HUES6 (cell line): ENCODE data around the gene FAM3B.

Source experiments
- H3K27ac ChIP-seq: 2 replicates; pipeline ENCODE4 v1.7.0; 2013; ENCODE audit warnings: low read depth, mild to moderate bottlenecking, low read length, inconsistent platforms
- H3K27me3 ChIP-seq: 2 replicates; pipeline ENCODE4 v1.6.1; 2013; ENCODE audit warnings: low read length; ENCODE audit not compliant: control insufficient read depth, insufficient read depth
- H3K36me3 ChIP-seq: 2 replicates; pipeline ENCODE4 v1.6.1; 2013; ENCODE audit warnings: low read length; ENCODE audit not compliant: control insufficient read depth, insufficient read depth
- H3K4me1 ChIP-seq: 2 replicates; pipeline ENCODE4 v1.6.1; 2013; ENCODE audit warnings: low read length; ENCODE audit not compliant: control insufficient read depth, insufficient read depth
- H3K4me3 ChIP-seq: 2 replicates; pipeline ENCODE4 v1.5.1; 2013; ENCODE audit warnings: low read depth, low read length
- H3K9ac ChIP-seq: one replicate; pipeline ENCODE4 v1.6.1; 2013; ENCODE audit warnings: mild to moderate bottlenecking, low read length
- H3K9me3 ChIP-seq: 2 replicates; pipeline ENCODE4 v1.6.1; 2013; ENCODE audit warnings: low read depth, low read length; ENCODE audit not compliant: control insufficient read depth, insufficient read depth

FAM3B gene

DNA sequence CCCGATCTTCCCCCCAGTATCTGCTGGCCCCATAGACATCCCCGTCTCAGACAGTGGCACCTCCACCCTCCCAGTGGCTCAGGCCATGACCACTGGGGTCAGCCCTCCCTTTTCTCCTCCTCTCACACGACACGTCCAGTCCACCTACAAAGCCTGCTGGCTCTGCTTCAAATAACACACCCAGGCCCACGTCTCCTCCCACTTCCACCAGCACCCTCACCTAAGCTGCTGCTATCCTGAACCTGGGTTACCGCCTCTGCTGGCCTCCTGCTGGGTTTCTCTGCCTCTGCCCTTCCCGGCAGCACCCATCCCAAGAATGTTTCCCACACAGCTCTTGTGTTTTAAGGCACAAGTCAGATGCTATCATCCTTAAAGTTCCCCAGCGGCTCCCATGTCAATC is 71.2 kb downstream of the FAM3B start:
- Histone ChIP-seq H3K4me1 (no peaks in the 10 kb centered on the region), H3K9ac (no peak overlapping the region), H3K27me3 (peaks cover 3% of the 10 kb centered on the region; the same call in 1 of the 2 replicates), H3K36me3 (no peaks in the 10 kb centered on the region), H3K27ac (no peak overlapping the region), H3K9me3 (no peaks in the 10 kb centered on the region; the same call in 1 of the 2 replicates), H3K4me3 (no peak overlapping the region)

DNA sequence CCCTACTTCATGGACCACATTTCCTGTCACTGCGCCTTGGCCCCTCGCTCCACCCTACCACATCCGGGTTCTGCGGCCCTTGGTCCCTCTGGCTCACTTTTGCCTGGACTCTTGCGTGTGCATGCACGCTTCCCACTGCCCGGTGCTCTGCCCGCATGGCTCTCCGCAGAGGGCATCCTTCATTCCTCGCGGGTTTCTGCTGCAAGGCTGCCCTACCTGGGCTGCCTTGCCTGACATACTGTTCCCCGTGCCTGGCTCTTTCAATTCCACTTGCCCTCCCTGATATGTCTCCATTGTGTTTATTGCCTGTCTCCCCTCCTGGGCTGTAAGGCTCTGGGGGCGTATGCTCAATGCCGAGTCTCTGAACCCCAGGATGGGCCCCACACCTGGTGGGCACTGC is 71.7 kb downstream of the FAM3B start:
- Histone ChIP-seq H3K27me3 (peaks cover 3% of the 10 kb centered on the region; the same call in 1 of the 2 replicates), H3K9me3 (no peaks in the 10 kb centered on the region; the same call in 1 of the 2 replicates), H3K4me3 (no peak overlapping the region), H3K4me1 (no peaks in the 10 kb centered on the region), H3K27ac (no peak overlapping the region), H3K36me3 (no peaks in the 10 kb centered on the region), H3K9ac (no peak overlapping the region)

DNA sequence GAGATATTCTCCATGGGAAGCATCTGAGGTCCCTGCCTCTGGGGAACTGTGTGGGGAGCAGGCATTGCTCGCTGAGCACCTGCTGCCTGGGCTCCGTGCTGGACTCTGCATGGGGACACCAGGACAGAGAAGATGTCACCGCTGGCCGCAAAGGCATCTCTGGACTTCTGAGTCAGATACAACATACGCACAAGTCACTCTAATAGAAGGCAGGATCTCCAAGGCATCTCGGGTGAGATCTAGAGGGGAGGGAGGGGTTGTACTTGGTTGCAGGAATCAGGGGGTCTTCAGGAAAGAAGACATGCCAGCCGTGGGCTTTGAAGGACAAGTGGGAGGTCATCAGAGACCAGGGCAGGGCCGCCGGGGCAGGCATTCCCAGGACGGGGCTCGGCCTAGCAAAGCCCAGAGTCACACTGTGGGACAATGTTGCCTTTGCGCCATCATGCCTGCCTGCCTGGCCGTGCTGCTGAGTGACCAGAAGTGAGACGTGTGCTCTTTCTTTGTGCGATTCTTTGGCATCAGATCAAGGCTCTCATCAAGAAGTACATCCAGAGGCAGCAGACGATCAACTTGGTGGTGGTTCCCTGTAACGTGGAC is 73.5 kb downstream of the FAM3B start:
- no peak overlapping the region for H3K27ac ChIP-seq
- no peaks in the 10 kb centered on the region; the same call in 1 of the 2 replicates for H3K9me3 ChIP-seq
- H3K4me3 ChIP-seq: no peak overlapping the region
- H3K4me1 ChIP-seq: no peaks in the 10 kb centered on the region
- H3K36me3 ChIP-seq: no peaks in the 10 kb centered on the region
- peaks cover 3% of the 10 kb centered on the region; the same call in 1 of the 2 replicates for H3K27me3 ChIP-seq
- no peak overlapping the region for H3K9ac ChIP-seq

DNA sequence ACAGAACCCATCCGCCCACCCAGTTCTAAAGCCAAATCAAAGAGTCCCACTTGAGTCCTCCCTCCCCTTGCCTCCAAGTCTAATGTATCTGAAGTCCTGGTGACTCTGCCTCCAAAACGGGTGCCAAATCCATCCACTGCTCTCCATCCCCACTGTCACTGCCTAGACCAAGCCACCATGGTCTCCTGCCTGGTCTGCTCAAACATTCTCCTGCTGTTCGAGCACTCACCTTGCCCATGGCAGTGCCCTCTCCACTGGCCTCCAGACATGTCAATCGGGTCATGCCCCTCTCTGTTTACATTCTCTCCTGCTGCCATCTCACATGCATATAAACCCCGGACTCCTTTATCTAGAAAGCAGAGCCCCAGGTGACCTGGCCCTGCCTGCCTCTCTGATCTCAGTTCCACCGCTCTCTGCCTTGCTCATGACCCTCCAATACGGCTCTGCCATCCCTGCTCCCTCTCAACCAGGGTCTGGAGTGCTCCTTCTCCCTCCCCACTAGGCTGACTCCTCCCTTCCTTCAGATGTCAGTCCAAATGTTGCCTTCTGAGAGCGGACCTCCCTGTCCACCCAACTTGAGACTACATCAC is 77.4 kb downstream of the FAM3B start:
- Histone ChIP-seq H3K4me1 (peaks cover 10% of the 10 kb centered on the region), H3K4me3 (no peak overlapping the region), H3K27me3 (no peaks in the 10 kb centered on the region), H3K9ac (no peak overlapping the region), H3K9me3 (no peaks in the 10 kb centered on the region; the same call in 1 of the 2 replicates), H3K36me3 (no peaks in the 10 kb centered on the region), H3K27ac (no peak overlapping the region)

DNA sequence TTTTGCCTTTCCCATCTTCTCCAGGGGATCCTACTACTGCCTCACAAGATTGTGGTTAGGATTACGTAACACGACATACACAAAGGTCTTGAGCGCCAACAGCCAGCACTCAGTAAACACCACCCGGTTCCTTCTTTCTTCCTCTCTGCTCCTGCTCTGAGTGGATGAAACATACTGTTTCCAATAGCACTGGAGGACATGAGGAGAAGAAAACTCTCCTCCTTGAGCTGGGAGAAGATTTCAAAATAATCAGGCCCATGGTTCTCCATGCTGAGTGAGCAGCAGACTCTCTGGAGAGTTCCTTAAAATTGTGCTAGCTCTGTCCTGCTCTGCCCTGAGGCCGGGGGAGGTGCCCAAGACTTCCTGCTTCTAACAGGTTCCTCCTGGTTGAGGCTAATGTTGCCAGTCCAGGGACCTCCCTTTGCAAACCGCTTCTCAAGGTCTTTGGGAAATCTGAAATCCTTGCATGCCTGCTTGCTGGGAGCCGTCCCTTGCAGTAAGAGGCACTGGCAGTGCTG is 80.0 kb downstream of the FAM3B start:
- Histone ChIP-seq H3K9me3 (0 out of 2 replicates have a peak, but pooled peaks cover 4% of the 10 kb centered on the region), H3K4me1 (peaks cover 10% of the 10 kb centered on the region), H3K27me3 (no peaks in the 10 kb centered on the region), H3K36me3 (no peaks in the 10 kb centered on the region), H3K27ac (no peak overlapping the region), H3K9ac (no peak overlapping the region), H3K4me3 (no peak overlapping the region)

DNA sequence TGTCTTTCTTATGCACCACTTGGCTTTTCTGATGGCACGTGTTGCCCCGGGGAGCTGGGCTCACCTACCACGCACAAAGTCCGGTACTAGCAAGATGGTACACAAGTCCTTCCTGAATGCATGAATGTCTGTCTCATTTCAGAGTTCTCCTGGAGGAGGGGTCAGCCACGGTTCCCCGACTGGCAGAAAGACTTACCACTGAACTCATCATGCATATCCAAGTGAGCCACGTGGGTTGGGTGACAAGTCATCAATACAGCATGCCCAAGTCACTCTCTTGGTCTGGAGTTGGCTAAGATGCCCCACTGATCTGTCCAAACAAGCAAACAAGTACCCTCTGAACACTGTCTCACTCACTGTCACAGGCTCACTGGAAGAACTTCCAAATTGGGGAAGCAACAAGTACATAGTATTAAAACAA is 80.9 kb downstream of the FAM3B start:
- no peak overlapping the region for H3K9ac ChIP-seq
- 0 out of 2 replicates have a peak, but pooled peaks cover 4% of the 10 kb centered on the region for H3K9me3 ChIP-seq
- no peak overlapping the region for H3K27ac ChIP-seq
- H3K4me1 ChIP-seq: peaks cover 10% of the 10 kb centered on the region
- no peaks in the 10 kb centered on the region for H3K36me3 ChIP-seq
- H3K27me3 ChIP-seq: no peaks in the 10 kb centered on the region
- no peak overlapping the region for H3K4me3 ChIP-seq

DNA sequence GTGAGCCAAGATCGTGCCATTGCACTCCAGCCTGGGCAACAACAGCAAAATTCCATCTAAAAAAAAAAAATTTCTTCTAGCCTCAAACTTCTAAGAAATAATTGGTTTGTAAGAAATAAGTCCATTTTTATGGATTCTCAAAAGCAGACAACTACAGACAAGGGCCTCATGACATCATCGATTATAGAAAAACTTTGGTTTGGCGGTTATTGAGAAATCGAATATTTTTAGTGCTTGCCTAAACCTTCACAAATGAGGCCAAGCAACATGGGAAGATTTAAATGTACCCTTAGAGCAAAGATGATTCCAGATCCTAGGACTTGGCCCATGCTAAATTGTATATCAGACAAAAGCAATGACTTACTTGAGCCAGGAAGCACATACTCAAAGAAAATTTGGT is 81.7 kb downstream of the FAM3B start:
- no peaks in the 10 kb centered on the region for H3K36me3 ChIP-seq
- no peaks in the 10 kb centered on the region for H3K27me3 ChIP-seq
- peaks cover 10% of the 10 kb centered on the region for H3K4me1 ChIP-seq
- no peak overlapping the region for H3K27ac ChIP-seq
- no peak overlapping the region for H3K9ac ChIP-seq
- H3K4me3 ChIP-seq: no peak overlapping the region
- H3K9me3 ChIP-seq: 0 out of 2 replicates have a peak, but pooled peaks cover 4% of the 10 kb centered on the region

DNA sequence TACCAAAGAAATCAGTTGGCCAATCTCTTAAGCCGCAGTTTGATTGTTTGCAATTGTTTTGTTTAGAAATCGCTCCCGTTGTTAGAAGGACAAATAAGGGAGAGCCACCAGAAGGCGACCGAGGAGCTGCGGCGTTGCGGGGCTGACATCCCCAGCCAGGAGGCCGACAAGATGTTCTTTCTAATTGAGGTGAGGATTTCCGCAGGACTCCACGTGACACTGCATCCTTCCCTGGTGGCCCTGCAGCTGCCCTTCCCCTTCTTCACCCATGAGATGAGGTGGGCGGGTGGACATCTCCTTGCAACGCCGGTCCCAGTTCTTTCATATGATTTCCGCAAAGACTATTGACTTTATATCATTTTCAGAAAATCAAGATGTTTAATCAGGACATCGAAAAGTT is 82.2 kb downstream of the FAM3B start:
- no peaks in the 10 kb centered on the region for H3K36me3 ChIP-seq
- 0 out of 2 replicates have a peak, but pooled peaks cover 4% of the 10 kb centered on the region for H3K9me3 ChIP-seq
- H3K4me1 ChIP-seq: peaks cover 10% of the 10 kb centered on the region
- H3K27ac ChIP-seq: no peak overlapping the region
- H3K27me3 ChIP-seq: no peaks in the 10 kb centered on the region
- H3K4me3 ChIP-seq: no peak overlapping the region
- no peak overlapping the region for H3K9ac ChIP-seq

DNA sequence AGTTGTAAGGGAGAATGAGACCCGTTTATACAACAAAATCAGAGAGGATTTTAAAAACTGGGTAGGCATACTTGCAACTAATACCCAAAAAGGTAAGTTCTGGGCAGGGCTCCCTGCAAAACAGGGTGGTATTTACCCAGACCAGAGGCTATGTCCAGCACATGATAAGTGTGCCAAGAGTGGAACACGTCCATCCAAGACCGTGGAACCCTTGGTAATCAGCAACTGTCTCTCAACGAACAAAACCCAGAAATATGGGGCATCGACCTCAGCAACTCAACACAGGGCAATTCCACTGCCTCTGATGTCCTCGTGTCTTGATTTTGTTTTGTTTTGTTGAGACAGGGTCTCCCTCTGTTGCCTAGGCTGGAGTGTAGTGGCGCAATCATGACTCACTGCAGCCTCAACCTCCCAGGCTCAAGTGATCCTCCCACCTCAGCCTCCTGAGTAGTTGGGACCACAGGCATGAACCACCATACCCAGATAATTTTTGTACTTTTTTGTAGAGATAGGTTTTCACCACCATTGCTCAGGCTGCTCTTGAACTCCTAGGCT is 82.7 kb downstream of the FAM3B start:
- no peaks in the 10 kb centered on the region for H3K27me3 ChIP-seq
- no peaks in the 10 kb centered on the region for H3K36me3 ChIP-seq
- H3K4me3 ChIP-seq: no peak overlapping the region
- no peak overlapping the region for H3K9ac ChIP-seq
- peaks cover 10% of the 10 kb centered on the region for H3K4me1 ChIP-seq
- H3K27ac ChIP-seq: no peak overlapping the region
- H3K9me3 ChIP-seq: 0 out of 2 replicates have a peak, but pooled peaks cover 4% of the 10 kb centered on the region

DNA sequence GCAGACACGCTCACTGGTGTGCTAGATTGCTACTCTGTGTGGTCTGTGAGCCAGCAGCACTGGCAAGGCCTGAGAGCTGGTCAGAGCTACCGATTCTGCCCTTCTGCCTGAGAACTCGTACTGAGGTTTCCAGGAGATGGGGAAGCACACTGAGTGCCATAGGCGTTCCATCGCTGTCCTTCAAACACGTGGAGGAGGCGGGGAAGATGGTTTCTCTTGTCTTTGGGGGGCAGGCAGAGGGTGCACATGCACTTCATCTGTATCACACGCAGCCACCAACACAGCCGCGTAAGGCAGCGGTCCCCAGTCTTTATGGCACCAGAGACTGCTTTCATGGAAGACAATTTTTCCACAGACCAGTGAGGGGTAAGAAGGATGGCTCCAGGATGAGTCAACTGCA is 85.6 kb downstream of the FAM3B start:
- 0 out of 2 replicates have a peak, but pooled peaks cover 4% of the 10 kb centered on the region for H3K9me3 ChIP-seq
- no peaks in the 10 kb centered on the region; the same call in 1 of the 2 replicates for H3K27me3 ChIP-seq
- no peak overlapping the region for H3K27ac ChIP-seq
- no peak overlapping the region for H3K4me3 ChIP-seq
- H3K9ac ChIP-seq: no peak overlapping the region
- H3K4me1 ChIP-seq: 0 out of 2 replicates have a peak, but pooled peaks cover under 1% of the 10 kb centered on the region
- no peaks in the 10 kb centered on the region for H3K36me3 ChIP-seq

DNA sequence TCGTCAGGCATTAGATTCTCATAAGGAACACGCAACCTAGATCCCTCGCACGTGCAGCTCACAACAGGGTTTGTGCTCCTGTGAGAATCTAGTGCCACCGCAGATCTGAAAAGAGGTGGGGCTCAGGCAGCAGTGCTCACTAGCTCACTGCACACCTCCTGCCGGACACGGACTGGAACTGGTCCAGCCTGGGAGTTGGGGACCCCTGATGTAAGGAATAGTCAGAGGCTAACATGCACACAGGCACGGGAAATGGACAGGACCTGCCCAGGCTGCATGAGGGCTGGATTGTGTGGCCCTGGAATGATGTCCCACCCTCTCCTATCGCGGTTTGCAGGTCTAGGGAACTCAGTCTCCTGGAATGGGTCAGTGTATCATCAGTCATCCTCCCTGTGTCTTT is 86.2 kb downstream of the FAM3B start:
- H3K4me3 ChIP-seq: no peak overlapping the region
- no peaks in the 10 kb centered on the region for H3K4me1 ChIP-seq
- H3K36me3 ChIP-seq: no peaks in the 10 kb centered on the region
- 0 out of 2 replicates have a peak, but pooled peaks cover 4% of the 10 kb centered on the region for H3K9me3 ChIP-seq
- H3K27me3 ChIP-seq: no peaks in the 10 kb centered on the region; the same call in 1 of the 2 replicates
- no peak overlapping the region for H3K9ac ChIP-seq
- no peak overlapping the region for H3K27ac ChIP-seq
